GM19397 (cell line): Measurements from ENCODE around the gene MPZL1.
"Not testable (repeated sequence)": the region's sequence is repeated elsewhere in the genome, so short reads cannot be mapped to it uniquely, and the experiment has no call there.

Experiments used
- ATAC-seq: cut with Tn5 transposase; IDR thresholded peaks from one replicate; pipeline ENCODE4 v1.9.1; 2021; ENCODE audit warnings: mild to moderate bottlenecking, moderate library complexity; ENCODE audit not compliant: unreplicated experiment

Gene MPZL1

DNA sequence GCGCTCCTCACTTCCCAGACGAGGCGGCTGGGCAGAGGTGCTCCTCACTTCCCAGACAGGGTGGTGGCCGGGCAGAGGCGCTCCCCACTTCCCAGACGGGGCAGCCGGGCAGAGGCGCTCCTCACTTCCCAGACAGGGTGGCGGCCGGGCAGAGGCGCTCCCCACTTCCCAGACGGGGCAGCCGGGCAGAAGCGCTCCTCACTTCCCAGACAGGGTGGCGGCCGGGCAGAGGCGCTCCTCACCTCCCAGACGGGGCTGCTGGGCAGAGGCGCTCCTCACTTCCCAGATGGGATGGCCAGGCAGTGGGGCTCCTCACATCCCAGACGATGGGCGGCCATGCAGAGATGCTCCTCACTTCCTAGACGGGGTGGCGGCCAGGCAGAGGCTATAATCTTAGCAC, 84.5 kb downstream of the MPZL1 start:
- ATAC-seq: not testable (repeated sequence)

DNA sequence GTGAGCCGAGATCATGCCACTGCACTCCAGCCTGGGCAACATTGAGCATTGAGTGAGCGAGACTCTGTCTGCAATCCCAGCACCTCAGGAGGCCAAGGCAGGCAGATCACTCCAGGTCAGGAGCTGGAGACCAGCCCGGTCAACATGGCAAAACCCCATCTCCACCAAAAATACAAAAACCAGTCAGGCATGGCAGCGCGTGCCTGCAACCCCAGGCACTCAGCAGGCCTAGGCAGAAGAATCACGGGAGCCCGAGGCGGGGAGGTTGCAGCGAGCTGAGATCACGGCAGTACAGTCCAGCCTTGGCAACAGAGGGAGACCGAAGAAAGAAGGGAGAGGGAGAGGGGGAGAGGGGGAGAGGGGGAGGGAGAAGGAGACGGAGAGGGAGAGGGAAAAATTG, 84.9 kb downstream of the MPZL1 start:
- not testable (repeated sequence) for ATAC-seq

GRCh38 chr1:167808104-167808503, 86.3 kb downstream of the MPZL1 start:
- ATAC-seq: no peak

DNA sequence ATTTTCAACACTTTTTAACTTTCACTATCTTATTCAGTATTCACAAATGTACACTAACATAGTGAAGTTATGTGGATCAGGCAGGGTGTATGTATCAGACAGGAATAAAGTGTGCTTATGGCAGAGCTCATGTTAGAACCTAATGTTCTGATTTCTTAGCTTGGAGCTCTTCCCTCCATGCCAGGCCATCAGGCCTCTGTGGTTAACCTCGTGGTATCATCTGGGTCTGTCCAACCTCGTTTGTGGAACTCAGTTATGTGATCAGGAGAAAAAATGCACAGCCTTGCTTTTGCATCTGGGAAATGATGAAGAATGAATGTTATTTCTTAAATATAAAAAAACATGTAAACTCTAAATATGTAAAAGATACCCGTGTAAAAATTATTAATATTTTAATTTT, 86.9 kb downstream of the MPZL1 start:
- ATAC-seq: no peak

DNA sequence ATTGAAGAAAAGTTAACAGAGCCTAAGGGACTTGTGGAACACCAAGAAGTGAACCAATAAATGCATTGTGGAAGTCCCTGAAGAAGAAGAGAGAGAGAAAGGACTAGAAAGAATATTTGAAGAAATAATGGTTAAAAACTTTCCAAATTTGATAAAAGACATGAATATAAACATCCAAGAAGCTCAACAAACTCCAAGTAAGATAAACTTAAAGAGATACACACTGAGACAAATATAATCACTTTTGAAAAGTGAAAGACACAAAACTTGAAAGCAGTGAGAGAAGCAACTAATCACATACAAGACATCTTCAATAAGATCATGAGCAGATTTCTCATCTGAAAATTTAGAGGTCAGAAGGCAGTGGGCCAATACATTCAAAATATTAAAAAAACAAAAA, 91.2 kb downstream of the MPZL1 start:
- ATAC-seq: no peak

DNA sequence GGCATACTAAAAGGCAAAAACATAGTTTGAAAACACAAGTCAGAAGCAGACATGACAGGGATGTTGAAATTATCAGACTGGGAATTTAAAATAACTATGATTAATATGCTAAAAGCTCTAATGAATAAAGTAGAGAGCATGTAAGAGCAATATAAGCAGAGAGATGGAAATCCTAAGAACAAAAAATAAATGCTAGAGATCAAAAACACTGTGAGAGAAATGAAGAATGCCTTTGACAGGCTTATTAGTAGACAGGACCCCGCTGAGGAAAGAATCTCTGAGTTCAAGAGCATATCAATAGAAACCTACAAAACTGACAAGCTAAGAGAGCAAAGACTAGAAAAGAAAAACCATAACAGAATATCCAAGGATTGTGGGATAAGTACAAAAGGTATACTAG, 93.9 kb downstream of the MPZL1 start:
- ATAC-seq: no peak

DNA sequence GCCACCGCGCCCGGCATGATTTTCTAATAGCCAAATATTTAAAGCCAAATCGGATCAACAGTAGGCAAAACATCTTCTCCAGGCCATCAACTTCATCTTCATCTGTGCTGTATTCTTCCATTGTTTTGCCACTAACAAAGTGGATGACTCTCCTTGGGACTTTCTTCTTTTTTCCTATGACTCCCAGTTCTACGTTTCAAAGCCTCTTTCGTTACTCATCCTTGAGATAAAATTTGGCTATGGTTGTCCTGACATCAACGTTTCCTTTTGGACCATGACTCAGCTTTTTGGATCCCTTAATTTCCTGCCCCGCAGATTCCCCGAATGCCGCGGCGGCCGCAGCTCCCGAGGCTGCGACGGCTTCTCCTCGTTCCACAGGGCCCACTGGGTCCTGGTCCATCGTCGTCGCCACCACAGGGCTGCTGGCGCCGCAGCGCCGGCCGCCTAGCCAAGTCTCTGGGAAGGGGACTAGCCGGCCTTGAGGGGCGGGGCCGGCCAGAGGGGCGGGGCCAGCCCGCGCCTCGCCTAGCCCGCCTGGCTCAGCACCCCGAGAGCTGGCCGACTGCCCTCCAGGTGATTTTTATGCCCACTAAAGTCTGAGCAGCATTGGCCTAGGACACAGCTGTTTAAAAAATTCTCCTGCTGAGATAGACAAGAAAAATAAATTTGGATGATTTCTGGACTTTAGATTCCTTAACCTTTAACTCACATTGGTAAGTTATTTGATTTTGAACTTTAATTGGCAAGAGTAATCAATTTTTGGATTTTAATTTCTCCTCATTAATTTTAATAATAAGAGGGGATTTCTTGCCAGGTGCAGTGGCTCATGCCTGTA, 98.3 kb downstream of the MPZL1 start:
- peak; percentile 76 for ATAC-seq

- no peak for ATAC-seq
Measured at GRCh38 chr1:167820684-167821355, 99.0 kb downstream of the MPZL1 start.

DNA sequence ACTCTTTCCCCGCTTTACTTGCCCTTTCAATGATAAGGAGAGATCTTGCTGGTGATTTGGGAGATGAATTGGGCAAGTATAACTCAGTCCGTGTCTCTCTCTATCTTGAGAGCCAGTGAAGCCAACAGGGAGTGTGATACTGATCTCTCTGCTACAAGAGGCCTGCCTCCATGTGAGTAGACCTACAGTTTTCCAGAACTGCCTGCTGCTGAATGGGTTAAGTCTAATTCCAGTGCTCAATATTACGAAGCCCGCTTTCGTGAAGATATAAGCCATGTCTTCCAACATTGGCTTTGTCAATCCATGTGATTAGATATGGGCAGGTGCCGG, 99.5 kb downstream of the MPZL1 start:
- ATAC-seq: no peak

DNA sequence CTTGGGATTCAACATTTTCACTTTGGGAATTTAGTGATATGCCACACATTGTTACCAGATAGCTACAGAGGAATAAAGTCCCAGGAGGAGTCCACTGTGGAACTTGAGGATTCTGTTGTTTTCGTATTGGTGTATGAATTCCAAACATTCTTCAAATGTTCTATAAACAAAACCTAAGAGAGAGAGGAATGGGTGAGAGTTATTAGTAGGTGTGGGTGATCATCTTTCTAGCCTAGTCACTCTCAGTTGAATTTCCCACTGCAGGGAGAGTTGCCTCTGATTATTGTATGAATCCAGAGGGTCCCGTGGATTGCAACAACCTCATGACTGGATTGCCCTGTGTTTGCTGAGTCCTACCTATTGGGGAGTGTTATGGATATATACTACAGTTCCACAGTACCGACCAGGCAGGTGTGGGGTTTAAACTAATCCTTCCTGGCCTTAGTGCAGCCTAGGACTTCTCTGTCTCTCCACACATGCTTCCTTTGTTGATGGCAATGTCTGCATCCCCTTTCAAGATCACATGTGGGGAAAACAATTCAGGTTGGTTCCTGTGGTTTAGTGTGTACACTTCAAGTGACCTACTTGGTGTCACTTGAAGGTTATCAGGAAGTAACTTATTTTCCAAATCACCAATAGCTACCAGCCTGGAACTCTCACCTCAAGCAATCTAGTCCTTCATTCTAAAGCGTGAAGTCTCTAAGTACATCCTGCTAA, 100.3 kb downstream of the MPZL1 start:
- no peak for ATAC-seq

DNA sequence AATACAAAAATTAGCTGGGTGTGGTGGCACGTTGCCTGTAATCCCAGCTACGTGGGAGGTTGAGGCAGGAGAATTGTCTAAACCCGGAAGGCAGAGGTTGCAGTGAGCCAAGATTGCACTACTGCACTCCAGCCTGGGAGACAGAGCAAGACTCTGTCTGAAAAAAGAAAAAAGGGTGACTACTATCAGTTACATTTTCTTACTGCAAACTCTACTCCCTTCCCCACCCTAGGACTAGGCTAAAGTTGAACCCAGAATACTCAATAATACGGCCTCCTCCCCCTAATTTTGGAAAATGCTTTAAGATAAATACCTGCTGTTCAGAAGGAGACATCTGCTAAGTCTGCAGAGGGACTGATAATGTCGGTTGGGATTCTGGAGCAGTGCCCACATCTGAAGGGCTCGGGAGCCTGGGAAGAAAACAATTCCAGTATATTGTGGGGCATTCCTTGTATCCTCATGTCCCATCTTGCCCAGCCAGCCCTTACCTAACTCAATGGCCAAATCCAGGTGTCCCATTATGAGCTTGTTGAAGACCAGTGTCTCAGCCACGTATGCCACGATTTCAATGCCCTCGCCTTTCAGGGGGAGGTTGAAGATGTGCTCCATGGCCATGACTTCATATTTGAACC, 102.5 kb downstream of the MPZL1 start:
- no peak for ATAC-seq

DNA sequence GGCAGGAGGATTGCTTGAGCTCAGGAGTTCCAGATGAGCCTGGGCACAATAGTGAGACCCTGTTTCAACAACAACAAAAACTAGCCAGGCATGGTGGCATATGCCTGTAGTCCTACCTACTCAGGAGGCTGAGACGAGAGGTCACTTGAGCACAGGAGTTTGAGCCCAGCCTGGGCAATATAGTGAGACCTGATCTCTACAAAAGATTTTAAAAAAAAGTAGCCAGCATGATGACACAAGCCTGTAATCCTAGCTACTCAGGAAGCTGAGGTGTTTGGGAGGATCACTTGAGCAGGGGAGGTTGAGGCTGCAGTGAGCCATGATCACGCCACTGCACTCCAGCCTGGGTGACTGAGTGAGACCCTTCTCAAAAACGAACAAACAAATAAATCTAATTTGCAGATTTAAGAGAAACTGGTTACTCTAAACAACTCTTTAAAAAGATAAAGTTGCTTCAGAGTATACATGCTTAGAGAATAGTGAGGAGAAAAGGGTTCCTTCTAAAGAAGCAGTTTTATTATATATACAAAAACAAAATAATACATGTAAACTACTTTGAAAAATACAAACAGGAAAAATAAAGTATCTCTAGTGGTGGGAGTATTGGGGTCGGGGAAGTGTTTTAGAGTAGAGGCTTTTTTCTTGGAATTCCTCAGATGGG, 103.8 kb downstream of the MPZL1 start:
- no peak for ATAC-seq

DNA sequence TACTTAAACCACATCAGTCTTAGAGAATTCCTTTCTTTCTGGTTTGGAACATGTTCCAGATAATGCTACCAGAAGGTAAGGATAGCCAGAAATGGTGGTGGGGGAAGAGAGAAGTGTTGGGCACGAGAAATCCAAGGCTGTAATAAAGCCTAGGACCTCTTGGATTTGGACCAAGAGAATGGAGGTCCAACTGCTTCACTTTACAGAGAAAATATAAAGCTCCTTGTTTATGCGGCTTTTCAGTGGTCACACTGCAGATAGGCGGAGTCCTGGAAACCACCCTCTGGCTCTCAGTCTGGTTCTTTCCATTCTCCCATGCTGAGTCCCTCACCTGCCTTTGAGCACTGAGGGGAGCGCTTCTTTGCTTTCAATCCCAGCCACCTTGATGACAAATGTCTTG, 104.3 kb downstream of the MPZL1 start:
- ATAC-seq: no peak

- ATAC-seq: no peak
Measured at GRCh38 chr1:167829868-167830267, 108.1 kb downstream of the MPZL1 start.

DNA sequence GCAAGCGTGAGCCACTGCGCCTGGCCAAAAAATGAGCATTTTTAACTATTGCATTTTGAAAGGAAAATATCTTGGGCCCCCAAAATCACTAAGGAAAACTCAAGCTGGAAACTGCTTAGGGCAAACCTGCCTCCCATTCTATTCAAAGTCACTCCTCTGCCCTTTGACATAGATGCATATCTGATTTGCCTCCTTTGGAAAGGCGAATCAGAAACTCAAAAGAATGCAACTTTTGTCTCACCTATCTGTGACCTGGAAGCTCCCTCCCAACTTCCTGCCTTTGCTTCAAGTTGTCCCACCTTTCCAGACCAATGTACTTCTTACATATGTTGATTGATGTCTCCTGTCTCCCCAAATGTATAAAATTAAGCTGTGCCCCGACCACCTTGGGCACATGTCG, 108.9 kb downstream of the MPZL1 start:
- not testable (repeated sequence) for ATAC-seq

DNA sequence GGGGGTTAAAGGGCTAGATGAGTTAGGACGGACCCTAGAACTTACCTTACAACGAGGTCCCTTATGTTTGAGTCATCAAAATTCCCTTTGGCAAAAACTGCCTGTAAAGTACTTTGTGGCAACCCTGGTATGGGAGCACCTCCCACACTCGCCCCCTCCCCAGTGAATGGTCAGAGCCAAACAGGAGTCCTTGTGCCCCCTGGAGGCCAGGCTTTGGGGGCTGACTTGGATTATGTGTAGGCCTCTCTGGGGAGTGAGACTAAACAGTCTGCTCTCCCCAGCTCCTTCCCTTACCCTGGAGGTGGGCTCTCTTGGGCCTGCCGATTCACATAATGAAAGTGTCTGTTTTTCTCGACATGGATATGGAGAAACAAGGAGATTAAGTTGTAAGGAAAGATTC, 110.9 kb downstream of the MPZL1 start:
- ATAC-seq: no peak

GRCh38 chr1:167833904-167834303, 112.1 kb downstream of the MPZL1 start:
- no peak for ATAC-seq

DNA sequence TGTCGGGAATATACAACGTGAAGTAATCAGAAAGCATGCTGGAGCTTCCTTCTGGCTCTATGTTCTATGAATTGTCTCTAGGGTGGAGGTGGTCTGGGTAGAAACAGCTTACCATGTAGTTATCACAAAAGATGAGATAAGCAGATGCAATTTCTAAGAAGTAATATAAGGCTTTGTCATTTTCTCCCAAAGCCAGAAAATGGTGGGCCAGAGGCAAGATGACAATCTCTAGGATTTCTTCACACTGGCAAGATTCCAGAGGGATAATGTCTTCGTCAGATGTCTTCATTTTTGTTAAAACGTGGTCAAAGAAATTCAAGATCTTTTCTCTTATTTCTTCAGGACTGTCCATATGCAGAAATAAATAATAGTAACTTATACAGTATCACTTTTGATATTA, 114.4 kb downstream of the MPZL1 start:
- no peak for ATAC-seq

- ATAC-seq: no peak
Measured at GRCh38 chr1:167837326-167837725, 115.5 kb downstream of the MPZL1 start.

GRCh38 chr1:167839009-167839408, 117.2 kb downstream of the MPZL1 start:
- ATAC-seq: no peak
